Chondrocyte (in vitro differentiated cells): ENCODE data around the gene ROS1. TPM values are rescaled to one million over a fixed set of nuclear protein-coding genes. Genes with fewer than 3 reads are reported as not detected.
"Not testable (repeated sequence)": the region's sequence is repeated elsewhere in the genome, so short reads cannot be mapped to it uniquely, and the experiment has no call there.

Source experiments
- DNase-seq: peaks from one replicate; pipeline ENCODE4 v3.0.0; 2021; ENCODE audit warnings: mixed read lengths, low spot score
- H3K27ac Mint-ChIP-seq: one replicate; pipeline ENCODE4 v1.8.0; 2021; ENCODE audit warnings: mild to moderate bottlenecking, moderate library complexity, mixed read lengths; ENCODE audit not compliant: unreplicated experiment
- H3K27me3 Mint-ChIP-seq: 2 replicates; pipeline ENCODE4 v1.8.0; 2021; ENCODE audit warnings: low read depth, mixed read lengths
- H3K36me3 Mint-ChIP-seq: 2 replicates; pipeline ENCODE4 v1.8.0; 2021; ENCODE audit warnings: low read depth, mixed read lengths
- H3K4me1 Mint-ChIP-seq: 2 replicates; pipeline ENCODE4 v1.8.0; 2021; ENCODE audit warnings: low read depth, mild to moderate bottlenecking, mixed read lengths
- H3K4me3 Mint-ChIP-seq: one replicate; pipeline ENCODE4 v1.8.0; 2021; ENCODE audit warnings: mild to moderate bottlenecking, moderate library complexity, mixed read lengths; ENCODE audit not compliant: unreplicated experiment
- H3K9me3 Mint-ChIP-seq: 2 replicates; pipeline ENCODE4 v1.8.0; 2021; ENCODE audit warnings: low read depth, mixed read lengths
- CTCF ChIP-seq: fragments of 200-600 bp; sonication (generic); IDR thresholded peaks from 2 replicates; pipeline ENCODE4 v1.5.0; 2021; ENCODE audit warnings: antibody characterized with exemption, mild to moderate bottlenecking, moderate library complexity
- long read RNA-seq: library from polyadenylated mRNA; stranded (forward); transcript quantifications from one replicate; pipeline ENCODE4 v2.0.0, GENCODE V29; 2021
- total RNA-seq: library from RNA; stranded (reverse); gene quantifications from 3 replicates; pipeline ENCODE4 v1.2.1, GENCODE V29; 2021

ROS1 gene
- total RNA-seq: not detected in 3 replicates
- long read RNA-seq: 0 reads

GRCh38 chr6:117425431-117426153 lies at the start of gene ROS1:
Gene ROS1 (minus strand): TSS chr6:117425942. CDS start chr6:117425656, 286 bp downstream.
- no peak for DNase-seq
- no peak within 1 kb of the TSS for H3K27ac Mint-ChIP-seq
- no peak within 1 kb of the TSS for H3K4me3 Mint-ChIP-seq
- H3K9me3 Mint-ChIP-seq: peaks cover 9% of the 10 kb centered on the region
- no peaks in the 10 kb centered on the region for H3K36me3 Mint-ChIP-seq
- TF ChIP-seq CTCF: no peak
- H3K27me3 Mint-ChIP-seq: peaks cover 51% of the 10 kb centered on the region
- H3K4me1 Mint-ChIP-seq: no peaks in the 10 kb centered on the region

GRCh38 chr6:117473401-117473800 lies 47.7 kb upstream of the ROS1 start:
- no peaks in the 10 kb centered on the region for H3K4me1 Mint-ChIP-seq
- H3K27ac Mint-ChIP-seq: no peak overlapping the region
- no peak for DNase-seq
- no peak overlapping the region for H3K4me3 Mint-ChIP-seq
- no peaks in the 10 kb centered on the region for H3K27me3 Mint-ChIP-seq
- no peaks in the 10 kb centered on the region for H3K36me3 Mint-ChIP-seq
- H3K9me3 Mint-ChIP-seq: no peaks in the 10 kb centered on the region
- no peak for TF ChIP-seq CTCF

- Mint-ChIP-seq H3K27me3 (no peaks in the 10 kb centered on the region), H3K36me3 (no peaks in the 10 kb centered on the region), H3K4me3 (no peak overlapping the region), H3K9me3 (no peaks in the 10 kb centered on the region), H3K27ac (no peak overlapping the region), H3K4me1 (no peaks in the 10 kb centered on the region)
- no peak for DNase-seq
- TF ChIP-seq CTCF: no peak
Measured at GRCh38 chr6:117472667-117473066, 46.9 kb upstream of the ROS1 start.

GRCh38 chr6:117469791-117470190 lies 44.0 kb upstream of the ROS1 start:
- peaks cover 9% of the 10 kb centered on the region for H3K4me1 Mint-ChIP-seq
- H3K27ac Mint-ChIP-seq: no peak overlapping the region
- no peaks in the 10 kb centered on the region for H3K9me3 Mint-ChIP-seq
- no peaks in the 10 kb centered on the region for H3K36me3 Mint-ChIP-seq
- no peak overlapping the region for H3K4me3 Mint-ChIP-seq
- DNase-seq: no peak
- no peak for TF ChIP-seq CTCF
- no peaks in the 10 kb centered on the region for H3K27me3 Mint-ChIP-seq

- no peak overlapping the region for H3K4me3 Mint-ChIP-seq
- no peaks in the 10 kb centered on the region for H3K9me3 Mint-ChIP-seq
- no peak overlapping the region for H3K27ac Mint-ChIP-seq
- no peaks in the 10 kb centered on the region for H3K27me3 Mint-ChIP-seq
- TF ChIP-seq CTCF: no peak
- H3K4me1 Mint-ChIP-seq: peaks cover 14% of the 10 kb centered on the region
- no peak for DNase-seq
- H3K36me3 Mint-ChIP-seq: no peaks in the 10 kb centered on the region
Measured at GRCh38 chr6:117469356-117469755, 43.6 kb upstream of the ROS1 start.

GRCh38 chr6:117468527-117468926 lies 42.8 kb upstream of the ROS1 start:
- peaks cover 22% of the 10 kb centered on the region for H3K4me1 Mint-ChIP-seq
- H3K36me3 Mint-ChIP-seq, H3K27me3 Mint-ChIP-seq, DNase-seq, H3K27ac Mint-ChIP-seq, H3K4me3 Mint-ChIP-seq, H3K9me3 Mint-ChIP-seq: not testable (repeated sequence)
